Parathyroid adenoma (tissue), 2 donors: Measurements from ENCODE around the gene RPS6KA5.
"Not testable (repeated sequence)": the region's sequence is repeated elsewhere in the genome, so short reads cannot be mapped to it uniquely, and the experiment has no call there.

ENCODE experiments used
- H2AFZ ChIP-seq: fragments of 300-600 bp; sonication (generic); one replicate; pipeline ENCODE4 v1.7.0; 2017; ENCODE audit warnings: antibody characterized with exemption, mild to moderate bottlenecking
- H3K27ac ChIP-seq: fragments of 300-600 bp; sonication (generic); one replicate; pipeline ENCODE4 v1.7.0; 2017
- H3K27me3 ChIP-seq: fragments of 300-600 bp; sonication (generic); one replicate; pipeline ENCODE4 v1.7.0; 2017; ENCODE audit warnings: low read length; ENCODE audit not compliant: control insufficient read depth, insufficient read depth
- H3K36me3 ChIP-seq: fragments of 300-600 bp; sonication (generic); one replicate; pipeline ENCODE4 v1.7.0; 2017; ENCODE audit warnings: low read length; ENCODE audit not compliant: control insufficient read depth, insufficient read depth
- H3K4me1 ChIP-seq: fragments of 300-600 bp; sonication (generic); one replicate; pipeline ENCODE4 v1.7.0; 2017; ENCODE audit warnings: control low read depth
- H3K4me2 ChIP-seq: fragments of 300-600 bp; sonication (generic); one replicate; pipeline ENCODE4 v1.7.0; 2017; ENCODE audit warnings: low read length
- H3K4me3 ChIP-seq: fragments of 300-600 bp; sonication (generic); one replicate; pipeline ENCODE4 v1.7.0; 2017; ENCODE audit warnings: low read depth, low read length
- H3K79me2 ChIP-seq: fragments of 300-600 bp; sonication (generic); one replicate; pipeline ENCODE4 v1.7.0; 2017; ENCODE audit warnings: control low read depth
- H3K9ac ChIP-seq: fragments of 300-600 bp; sonication (generic); one replicate; pipeline ENCODE4 v1.7.0; 2017; ENCODE audit warnings: mild to moderate bottlenecking
- H3K9me3 ChIP-seq: fragments of 300-600 bp; sonication (generic); one replicate; pipeline ENCODE4 v1.7.0; 2017; ENCODE audit warnings: low read length; ENCODE audit not compliant: control insufficient read depth
- CTCF ChIP-seq: fragments of 300-600 bp; sonication (generic); IDR thresholded peaks from one replicate; pipeline ENCODE4 v1.7.0; 2017; ENCODE audit warnings: antibody characterized with exemption, mild to moderate bottlenecking
- donor health status: primary hyperparathyroidism.

The RPS6KA5 gene

GRCh38 chr14:90960818-90961217, 99.6 kb downstream of the RPS6KA5 start:
- Histone ChIP-seq H3K36me3 (no peaks in the 10 kb centered on the region), H3K27ac (no peak overlapping the region), H2AFZ (no peak overlapping the region), H3K79me2 (no peaks in the 10 kb centered on the region), H3K9me3 (peaks cover 3% of the 10 kb centered on the region), H3K4me1 (peaks cover 2% of the 10 kb centered on the region), H3K4me2 (no peak overlapping the region), H3K9ac (no peak overlapping the region), H3K27me3 (no peaks in the 10 kb centered on the region), H3K4me3 (no peak overlapping the region)
- TF ChIP-seq CTCF: no peak

GRCh38 chr14:90959344-90959743, 101.1 kb downstream of the RPS6KA5 start:
- Histone ChIP-seq H3K27me3 (no peaks in the 10 kb centered on the region), H3K9ac (no peak overlapping the region), H3K4me3 (no peak overlapping the region), H3K36me3 (no peaks in the 10 kb centered on the region), H3K79me2 (no peaks in the 10 kb centered on the region), H3K4me1 (peaks cover 2% of the 10 kb centered on the region), H3K27ac (no peak overlapping the region), H3K4me2 (no peak overlapping the region), H3K9me3 (peaks cover 5% of the 10 kb centered on the region), H2AFZ (no peak overlapping the region)
- no peak for TF ChIP-seq CTCF

- no peaks in the 10 kb centered on the region for H3K36me3 ChIP-seq
- H3K27ac ChIP-seq: no peak overlapping the region
- no peaks in the 10 kb centered on the region for H3K79me2 ChIP-seq
- no peak for TF ChIP-seq CTCF
- H3K9ac ChIP-seq: no peak overlapping the region
- no peak overlapping the region for H3K4me2 ChIP-seq
- peaks cover 5% of the 10 kb centered on the region for H3K9me3 ChIP-seq
- H2AFZ ChIP-seq: no peak overlapping the region
- no peak overlapping the region for H3K4me3 ChIP-seq
- H3K4me1 ChIP-seq: peaks cover 2% of the 10 kb centered on the region
- H3K27me3 ChIP-seq: no peaks in the 10 kb centered on the region
These were observed 104.2 kb downstream of the RPS6KA5 start for GRCh38 chr14:90956273-90956672.

- not testable (repeated sequence) for H3K9me3 ChIP-seq, H3K4me3 ChIP-seq, H3K27me3 ChIP-seq, H3K36me3 ChIP-seq, H3K4me2 ChIP-seq, H2AFZ ChIP-seq, H3K9ac ChIP-seq, H3K79me2 ChIP-seq, H3K4me1 ChIP-seq, H3K27ac ChIP-seq
These were observed 106.8 kb downstream of the RPS6KA5 start for GRCh38 chr14:90953643-90954042.

GRCh38 chr14:90943367-90943766, 117.1 kb downstream of the RPS6KA5 start:
- Histone ChIP-seq H2AFZ (no peak overlapping the region), H3K36me3 (no peaks in the 10 kb centered on the region), H3K4me2 (no peak overlapping the region), H3K4me3 (no peak overlapping the region), H3K27ac (no peak overlapping the region), H3K9me3 (no peaks in the 10 kb centered on the region), H3K27me3 (no peaks in the 10 kb centered on the region), H3K9ac (no peak overlapping the region), H3K79me2 (no peaks in the 10 kb centered on the region), H3K4me1 (no peaks in the 10 kb centered on the region)
- no peak for TF ChIP-seq CTCF
